HT-29 (cell line): ENCODE measurements around the gene ZFP28. TPM values are rescaled to one million over a fixed set of nuclear protein-coding genes. Genes with fewer than 3 reads are reported as not detected.

Source experiments
- DNase-seq: peaks from one replicate; pipeline ENCODE4 v3.0.0-alpha.2; 2015; ENCODE audit warnings: low spot score
- total RNA-seq: library from RNA; depleted of rRNA; stranded (reverse); fragments of >200 nt; shearing (Covaris generic); gene quantifications from 2 replicates; pipeline ENCODE4 v1.2.3, GENCODE V29; 2014; rRNA removed

ZFP28 gene
- total RNA-seq, 1 experiment from 2014 or later, result not detected

- DNase-seq, result no peak
Observed at GRCh38 chr19:56595548-56595899, 56.8 kb downstream of the ZFP28 start.

- no peak for DNase-seq
Observed at GRCh38 chr19:56596676-56597075, 57.9 kb downstream of the ZFP28 start.

- DNase-seq, result no peak
Observed at GRCh38 chr19:56597696-56598095, 58.9 kb downstream of the ZFP28 start.

GRCh38 chr19:56601375-56601774, 62.6 kb downstream of the ZFP28 start:
- no peak for DNase-seq

GRCh38 chr19:56603829-56604228, 65.1 kb downstream of the ZFP28 start:
- DNase-seq, result no peak

Other genes starting within 250 kb of the ZFP28 start
- gene ZSCAN5A, start 224.1 kb upstream of the ZFP28 start, total RNA-seq, result 11.0 and 14.2 TPM in 2 replicates
- gene ZNF582, start 145.4 kb upstream of the ZFP28 start, total RNA-seq, result not detected in 2 replicates
- gene ZNF583, start 134.6 kb upstream of the ZFP28 start, total RNA-seq, result not detected in 2 replicates
- not detected in 2 replicates for gene ZNF667, start 61.6 kb upstream of the ZFP28 start, total RNA-seq
- not detected in 2 replicates for gene ZNF471, start 31.1 kb upstream of the ZFP28 start, total RNA-seq
- not detected in 2 replicates for gene ZNF470, start 28.5 kb downstream of the ZFP28 start, total RNA-seq
- not detected in 2 replicates for gene ZNF71, start 56.4 kb downstream of the ZFP28 start, total RNA-seq
- gene SMIM17, start 104.2 kb downstream of the ZFP28 start, total RNA-seq, result not detected in 2 replicates
- gene ZNF835, start 132.8 kb downstream of the ZFP28 start, total RNA-seq, result not detected in 2 replicates